Peyer's patch (tissue), 4 donors: Measurements from ENCODE around the gene PTCD2. TPM values are rescaled to one million over a fixed set of nuclear protein-coding genes. Genes with fewer than 3 reads are reported as not detected.

Experiments
- DNase-seq, 3 donors: peaks; one replicate each; pipeline ENCODE4 v3.0.0-alpha.2; 2017 to 2019
- H3K27ac ChIP-seq, 4 donors: fragments of 200-600 bp; sonication (generic); one replicate each; pipeline ENCODE4 v1.5.1; 2016 to 2019
- H3K27me3 ChIP-seq, 2 donors: fragments of 200-600 bp; sonication (generic); one replicate each; pipeline ENCODE4 v1.5.1; 2019
- H3K36me3 ChIP-seq, 3 donors: fragments of 200-600 bp; sonication (generic); one replicate each; pipeline ENCODE4 v1.5.1; 2016 to 2019
- H3K4me1 ChIP-seq, 4 donors: fragments of 200-600 bp; sonication (generic); one replicate each; pipeline ENCODE4 v1.5.1; 2016 to 2019
- H3K4me3 ChIP-seq, 4 donors: fragments of 200-600 bp; sonication (generic); 1 replicate in 3 of 4; 2 replicates in 1 of 4; pipeline ENCODE4 v1.5.1; 2016 to 2019; ENCODE audit warnings: mild to moderate bottlenecking in 1 of 4
- H3K9me3 ChIP-seq, 4 donors: fragments of 200-600 bp; sonication (generic); one replicate each; pipeline ENCODE4 v1.5.1; 2016 to 2019; ENCODE audit warnings: mild to moderate bottlenecking in 1 of 4
- CTCF ChIP-seq, 6 experiments: fragments of 450-650 bp in 4 of 6; fragments of 200-600 bp in 2 of 6; sonication (generic) in 1 of 6; IDR thresholded peaks; one replicate each; pipeline ENCODE4 v1.5.1; 2017 to 2019; ENCODE audit warnings: antibody characterized with exemption in 6 of 6, mild to moderate bottlenecking in 3 of 6, moderate library complexity in 1 of 6
- POLR2A ChIP-seq, 2 donors: fragments of 450-650 bp; IDR thresholded peaks; one replicate each; pipeline ENCODE4 v1.5.1; 2017; ENCODE audit warnings: antibody characterized with exemption in 2 of 2, mild to moderate bottlenecking in 2 of 2, moderate library complexity in 2 of 2
- total RNA-seq, 4 donors: library from RNA; depleted of rRNA; stranded (reverse); fragments of >200 nt; gene quantifications; one replicate each; pipeline ENCODE4 v1.1.0, GENCODE V29; 2016

Gene PTCD2
- total RNA-seq = 10 to 100 TPM in 2 of 4 donors, 1 to 10 TPM in 2; 4.0 to 13.2 (median 8.7) TPM

- no peaks in the 10 kb centered on the region for H3K27me3 ChIP-seq
- H3K9me3 ChIP-seq = no peaks in the 10 kb centered on the region
- peak within 1 kb of the TSS; percentile 55 to 83 (median 66) for H3K27ac ChIP-seq
- peaks cover 0 to 15% (median 3%) of the 10 kb centered on the region in 4 donors for H3K4me1 ChIP-seq
- no peaks in the 10 kb centered on the region for H3K36me3 ChIP-seq
- TF ChIP-seq POLR2A (IDR thresholded peaks at IDR 0.05) (peak; percentile 42 to 47), CTCF (IDR thresholded peaks at IDR 0.05) (no peak)
- H3K4me3 ChIP-seq = peak within 1 kb of the TSS; percentile 63 to 86 (median 74)
- peak; percentile 94 to 98 (median 94) for DNase-seq
Measured at GRCh38 chr5:72319976-72320752, at the start of gene PTCD2, which contains the start of gene MRPS27. Gene PTCD2, plus strand, starts transcription at chr5:72320373. Its CDS starts 10 bp downstream, at chr5:72320383. Gene MRPS27, minus strand, starts transcription at chr5:72320240. Its CDS starts 19 bp downstream, at chr5:72320221.

GRCh38 chr5:72271702-72272101 lies 48.5 kb upstream of the PTCD2 start:
- Histone ChIP-seq H3K36me3 (no peaks in the 10 kb centered on the region), H3K9me3 (no peaks in the 10 kb centered on the region), H3K4me3 (no peak overlapping the region), H3K27me3 (no peaks in the 10 kb centered on the region), H3K27ac (no peak overlapping the region), H3K4me1 (no peaks in the 10 kb centered on the region)
- TF ChIP-seq CTCF (IDR thresholded peaks at IDR 0.05) = no peak
- no peak for TF ChIP-seq POLR2A (IDR thresholded peaks at IDR 0.05)
- no peak for DNase-seq

GRCh38 chr5:72272398-72272797 lies 47.8 kb upstream of the PTCD2 start:
- Histone ChIP-seq H3K4me1 (no peaks in the 10 kb centered on the region), H3K36me3 (no peaks in the 10 kb centered on the region), H3K9me3 (no peaks in the 10 kb centered on the region), H3K27me3 (no peaks in the 10 kb centered on the region), H3K27ac (no peak overlapping the region), H3K4me3 (no peak overlapping the region)
- TF ChIP-seq CTCF (IDR thresholded peaks at IDR 0.05) (no peak), POLR2A (IDR thresholded peaks at IDR 0.05) (no peak)
- no peak for DNase-seq

GRCh38 chr5:72273547-72273946 lies 46.6 kb upstream of the PTCD2 start:
- TF ChIP-seq POLR2A (IDR thresholded peaks at IDR 0.05) = no peak
- TF ChIP-seq CTCF (IDR thresholded peaks at IDR 0.05) = no peak
- no peaks in the 10 kb centered on the region for H3K36me3 ChIP-seq
- no peaks in the 10 kb centered on the region for H3K4me1 ChIP-seq
- H3K27ac ChIP-seq = no peak overlapping the region
- H3K9me3 ChIP-seq = no peaks in the 10 kb centered on the region
- DNase-seq = no peak
- H3K27me3 ChIP-seq = no peaks in the 10 kb centered on the region
- no peak overlapping the region for H3K4me3 ChIP-seq

GRCh38 chr5:72276219-72276752 lies 43.9 kb upstream of the PTCD2 start:
- H3K4me1 ChIP-seq = no peaks in the 10 kb centered on the region
- DNase-seq = no peak

More at GRCh38 chr5:72276219-72276752, 43.9 kb upstream of the PTCD2 start:
- H3K36me3 ChIP-seq = peaks cover 0 to 4% (median 0%) of the 10 kb centered on the region in 3 donors
- H3K27me3 ChIP-seq = no peaks in the 10 kb centered on the region
- H3K27ac ChIP-seq = no peak overlapping the region
- H3K9me3 ChIP-seq = no peaks in the 10 kb centered on the region
- no peak overlapping the region for H3K4me3 ChIP-seq
- no peak for TF ChIP-seq POLR2A (IDR thresholded peaks at IDR 0.05)
- TF ChIP-seq CTCF (IDR thresholded peaks at IDR 0.05) = no peak
